ENCODE measurements around the gene SUN3. TPM values are rescaled to one million over a fixed set of nuclear protein-coding genes. Genes with fewer than 3 reads are reported as not detected.
A peak's percentile ranks its signal among the peaks of the same experiment; 100 is the strongest.

Gene SUN3
- total and polyA plus RNA-seq, 2 of the 8 experiments (the other 6 are each of a cell fraction or from before 2014, with no cell fraction given): not detected

GRCh38 chr7:48042216-48042615, 13.3 kb upstream of the SUN3 start:
- H3K4me3 ChIP-seq (ENCODE audit: extremely low read depth in 1 of 4, insufficient read depth in 2 of 4, low read depth in 3 of 4, low read length in 4 of 4): no peak overlapping the region
- H2BK5ac ChIP-seq (ENCODE audit: low read depth, low read length): no peak overlapping the region
- 86% methylated on average over 3 of the region's 3 CpGs; no CpG with 5 or more reads in 1 of the 2 experiments for WGBS, 2 experiments (ENCODE audit: extremely low coverage in 1 of 2, insufficient coverage in 1 of 2, insufficient read length in 1 of 2, insufficient replicate concordance in 2 of 2, low coverage in 1 of 2, low lambda C conversion rate in 2 of 2, missing lambda C conversion rate in 1 of 2)
- no peak overlapping the region for H3K9ac ChIP-seq (replicated peaks in 1 of 4; ENCODE audit: extremely low read depth in 1 of 4, low read depth in 3 of 4, low read length in 3 of 4)
- no peak overlapping the region for H3K4ac ChIP-seq (replicated peaks; ENCODE audit: insufficient read length, low read depth, low read length)
- no peak overlapping the region for H2BK15ac ChIP-seq (ENCODE audit: low read length)
- no peak for DNase-seq (ENCODE audit: low read depth in 1 of 2, low spot score in 2 of 2)
- H3K56ac ChIP-seq (replicated peaks; ENCODE audit: insufficient read length, low read depth, low read length): no peak overlapping the region
- no peak overlapping the region for H3K4me2 ChIP-seq (ENCODE audit: insufficient read depth in 1 of 2, low read depth in 2 of 2, low read length in 2 of 2)
- peaks cover 5 to 26% (median 12%) of the 10 kb centered on the region in 4 experiments; a peak in 6 of 7 replicates for H3K4me1 ChIP-seq (replicated peaks in 1 of 4; ENCODE audit: control insufficient read depth in 3 of 4, insufficient read depth in 4 of 4, low read length in 3 of 4)
- CTCF ChIA-PET (ENCODE audit: partially characterized antibody): interaction anchor here (1.4 to 2.5 kb wide), 2 partner anchors 51 to 60 kb away, joined by 3 to 6 read pairs; no protein-coding TSS in a partner anchor
- H2BK120ac ChIP-seq (replicated peaks; ENCODE audit: low read depth, low read length): no peak overlapping the region
- H4K8ac ChIP-seq (ENCODE audit: extremely low read depth, insufficient read depth, low read length): no peak overlapping the region
- H3K27me3 ChIP-seq (replicated peaks in 1 of 4; ENCODE audit: control insufficient read depth in 3 of 4, extremely low read depth in 1 of 4, insufficient read depth in 3 of 4, low read length in 3 of 4): peaks cover 0 to under 1% (median under 1%) of the 10 kb centered on the region in 4 experiments; a peak in 3 of 7 replicates
- H3K14ac ChIP-seq (ENCODE audit: insufficient read length): no peak overlapping the region
- H4K20me1 ChIP-seq (replicated peaks in 1 of 2; ENCODE audit: control insufficient read depth in 1 of 2, insufficient read depth in 2 of 2, low read length in 2 of 2): no peaks in the 10 kb centered on the region
- no peaks in the 10 kb centered on the region for H3K36me3 ChIP-seq (ENCODE audit: control insufficient read depth in 2 of 4, insufficient read depth in 4 of 4, low read length in 3 of 4)
- no peaks in the 10 kb centered on the region for H3K9me3 ChIP-seq (ENCODE audit: insufficient read depth in 2 of 2, low read depth in 1 of 2, low read length in 1 of 2)
- no peak overlapping the region for H4K91ac ChIP-seq (replicated peaks; ENCODE audit: insufficient read length, low read length)
- POLR2A ChIA-PET (ENCODE audit: partially characterized antibody): interaction anchor here (1.2 to 2.6 kb wide), 2 partner anchors 28 to 47 kb away, joined by 3 to 14 read pairs; partner anchors contain the start of gene UPP1
- no peak overlapping the region for H3K23ac ChIP-seq (ENCODE audit: insufficient read length)
- peaks cover 5% of the 10 kb centered on the region; the same call in 1 of the 2 replicates for H3K23me2 ChIP-seq (ENCODE audit: low read depth, low read length)
- H2BK12ac ChIP-seq (ENCODE audit: low read depth, low read length): no peak overlapping the region
- 0 out of 2 replicates have a peak overlapping the region, but pooled peaks have one; percentile 84 for H2BK20ac ChIP-seq (ENCODE audit: low read length)
- H2AK5ac ChIP-seq (ENCODE audit: low read depth, low read length): no peak overlapping the region
- no peaks in the 10 kb centered on the region for H3K79me1 ChIP-seq (ENCODE audit: low read depth, low read length)
- H3K27ac ChIP-seq (ENCODE audit: low read depth, low read length): no peak overlapping the region
- TF ChIP-seq SRF (IDR thresholded peaks at IDR 0.05; ENCODE audit: low read depth, low read length) (no peak), SIRT6 (IDR thresholded peaks at IDR 0.05; ENCODE audit: low read length) (no peak), TBP (IDR thresholded peaks at IDR 0.05; ENCODE audit: low read depth, low read length) (no peak), EP300 (IDR thresholded peaks at IDR 0.05; ENCODE audit: borderline replicate concordance in 1 of 2, low read depth in 2 of 2, low read length in 2 of 2) (no peak), ZNF274 (IDR thresholded peaks at IDR 0.05; ENCODE audit: borderline replicate concordance, extremely low read depth, low read length) (no peak), TAF1 (IDR thresholded peaks at IDR 0.05; ENCODE audit: low read depth, low read length) (no peak), FOSL1 (IDR thresholded peaks at IDR 0.05; ENCODE audit: insufficient read depth, low read depth, low read length) (no peak)
- FAIRE-seq: no peak
- H4K5ac ChIP-seq (ENCODE audit: insufficient read length, low read depth, low read length): no peak overlapping the region
- H3K18ac ChIP-seq (ENCODE audit: extremely low read depth, low read length): no peak overlapping the region
- no peaks in the 10 kb centered on the region for H3K79me2 ChIP-seq (ENCODE audit: control insufficient read depth in 1 of 2, insufficient read depth in 2 of 2, low read length in 2 of 2)
- no peak overlapping the region for H2AFZ ChIP-seq (ENCODE audit: low read length)

Data from H1 (cell line).